NOMO-1 treated with dmso at 0.1 percent for 144 hours (cell line): ENCODE data around the gene LRRFIP1.

Source experiments
- DNase-seq: peaks from one replicate; lab custom pipeline; 2025; ENCODE audit not compliant: unreplicated experiment; lab: John Stamatoyannopoulos, UW

The LRRFIP1 gene

DNA sequence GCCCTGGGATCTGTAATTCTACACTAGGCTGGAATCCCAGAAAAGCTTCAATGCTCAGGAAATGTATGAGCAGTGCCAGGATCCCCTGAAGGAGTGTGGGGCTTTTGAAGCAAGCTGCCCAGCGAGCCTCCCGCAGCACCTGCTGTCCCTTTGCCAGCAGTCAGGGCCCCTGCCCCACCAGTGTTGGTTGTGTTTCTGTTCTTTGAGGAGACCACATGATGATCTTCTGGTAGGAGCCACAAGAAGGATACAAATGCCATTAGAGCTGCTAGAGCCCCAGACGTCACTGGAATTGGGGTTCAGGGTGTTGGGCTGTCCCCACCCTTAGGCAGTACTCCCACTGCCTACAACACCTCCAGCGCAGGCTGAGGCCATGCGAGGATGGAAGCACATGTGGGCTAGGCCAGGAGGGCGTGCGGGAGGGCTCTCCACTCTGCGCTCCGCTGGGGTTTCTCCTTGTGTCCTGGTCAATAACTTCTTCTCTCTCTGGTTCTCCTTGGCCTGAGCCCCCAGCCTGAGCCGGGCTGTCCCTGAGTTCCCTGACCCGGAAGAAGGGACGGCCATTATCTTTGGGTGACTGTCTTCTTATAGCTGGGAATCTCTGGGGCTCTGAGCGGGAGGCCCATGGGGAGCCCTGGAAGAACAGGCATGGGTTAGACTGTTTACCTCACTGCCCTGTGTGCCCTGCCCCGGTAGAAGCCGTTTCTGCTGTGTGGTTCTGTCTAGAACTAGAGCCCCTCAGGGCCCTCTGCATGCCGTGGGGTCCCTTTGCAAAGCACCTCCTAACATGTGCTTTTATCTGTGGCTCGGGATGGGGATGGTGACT lies 73.9 kb downstream of the LRRFIP1 start:
- no peak for DNase-seq

DNA sequence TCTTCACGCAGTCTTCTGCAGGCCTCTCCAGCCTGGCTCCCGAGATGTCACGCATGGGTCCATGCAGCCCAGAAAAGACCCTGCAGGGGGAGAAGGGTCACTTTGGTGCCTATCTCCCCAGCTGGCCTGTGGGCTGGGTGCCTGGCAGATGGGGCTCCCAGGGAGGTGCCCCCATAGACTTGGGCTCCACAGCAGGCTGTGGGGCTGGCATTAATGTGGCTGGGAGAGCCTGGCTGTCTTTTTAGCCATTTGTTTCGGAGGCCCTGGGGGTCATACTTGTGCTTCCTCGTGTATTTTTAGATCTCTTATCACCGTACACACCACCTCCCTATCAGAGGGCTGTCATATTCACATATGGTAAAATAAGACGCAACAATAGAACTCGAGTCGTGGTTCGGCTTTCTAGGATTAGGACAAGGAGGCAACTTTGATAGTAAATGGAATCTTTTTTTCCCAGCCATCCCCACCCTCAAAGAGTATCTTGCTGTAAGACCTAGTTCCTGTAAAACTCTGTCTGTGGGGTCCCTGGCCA lies 74.5 kb downstream of the LRRFIP1 start:
- no peak for DNase-seq

DNA sequence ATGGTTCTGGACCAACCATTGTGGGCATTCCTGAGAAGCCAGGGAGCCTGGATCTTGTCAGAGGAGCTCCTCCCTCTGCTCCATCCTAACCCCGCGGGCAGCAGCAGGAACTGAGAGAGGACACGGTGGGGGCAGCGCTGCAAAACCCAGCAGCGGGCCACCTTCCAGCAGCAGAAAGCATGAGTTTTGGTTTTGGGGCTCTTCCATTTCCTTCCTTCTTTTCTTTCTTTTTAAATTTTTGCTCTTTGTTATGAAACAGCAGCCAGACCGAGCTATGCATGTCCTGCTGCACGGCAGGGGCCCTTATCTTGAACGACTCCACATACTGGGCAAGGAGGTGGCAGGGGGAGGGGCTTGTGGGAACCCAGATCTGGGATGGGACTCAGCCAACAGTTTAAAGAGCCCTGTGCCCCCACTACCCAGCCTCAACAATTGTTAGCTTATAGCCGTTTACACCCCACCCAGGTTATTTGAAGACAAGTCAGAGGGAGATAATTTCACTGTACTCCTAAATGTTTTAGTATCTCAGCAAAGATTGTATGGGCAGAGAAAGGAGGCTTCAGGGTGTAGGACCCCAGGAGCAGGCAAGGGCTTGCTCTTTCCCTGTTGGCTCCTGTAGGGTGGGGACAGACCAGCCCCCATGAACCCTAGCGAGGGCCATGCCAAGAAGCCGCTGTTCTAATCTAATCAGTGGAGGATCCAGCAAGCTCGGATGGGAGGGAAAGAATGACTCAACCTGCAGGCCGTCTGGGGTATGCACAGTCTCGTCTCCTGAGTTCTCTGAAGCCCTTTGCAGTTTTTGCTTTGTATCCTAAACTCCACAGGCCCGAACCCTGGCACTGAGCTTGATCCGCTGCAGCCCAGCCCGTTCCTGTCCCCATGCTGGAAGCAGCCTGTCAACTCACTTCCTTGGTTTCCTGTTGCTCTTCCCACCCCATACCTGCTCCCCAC lies 75.3 kb downstream of the LRRFIP1 start:
- peak; percentile 80 for DNase-seq

DNA sequence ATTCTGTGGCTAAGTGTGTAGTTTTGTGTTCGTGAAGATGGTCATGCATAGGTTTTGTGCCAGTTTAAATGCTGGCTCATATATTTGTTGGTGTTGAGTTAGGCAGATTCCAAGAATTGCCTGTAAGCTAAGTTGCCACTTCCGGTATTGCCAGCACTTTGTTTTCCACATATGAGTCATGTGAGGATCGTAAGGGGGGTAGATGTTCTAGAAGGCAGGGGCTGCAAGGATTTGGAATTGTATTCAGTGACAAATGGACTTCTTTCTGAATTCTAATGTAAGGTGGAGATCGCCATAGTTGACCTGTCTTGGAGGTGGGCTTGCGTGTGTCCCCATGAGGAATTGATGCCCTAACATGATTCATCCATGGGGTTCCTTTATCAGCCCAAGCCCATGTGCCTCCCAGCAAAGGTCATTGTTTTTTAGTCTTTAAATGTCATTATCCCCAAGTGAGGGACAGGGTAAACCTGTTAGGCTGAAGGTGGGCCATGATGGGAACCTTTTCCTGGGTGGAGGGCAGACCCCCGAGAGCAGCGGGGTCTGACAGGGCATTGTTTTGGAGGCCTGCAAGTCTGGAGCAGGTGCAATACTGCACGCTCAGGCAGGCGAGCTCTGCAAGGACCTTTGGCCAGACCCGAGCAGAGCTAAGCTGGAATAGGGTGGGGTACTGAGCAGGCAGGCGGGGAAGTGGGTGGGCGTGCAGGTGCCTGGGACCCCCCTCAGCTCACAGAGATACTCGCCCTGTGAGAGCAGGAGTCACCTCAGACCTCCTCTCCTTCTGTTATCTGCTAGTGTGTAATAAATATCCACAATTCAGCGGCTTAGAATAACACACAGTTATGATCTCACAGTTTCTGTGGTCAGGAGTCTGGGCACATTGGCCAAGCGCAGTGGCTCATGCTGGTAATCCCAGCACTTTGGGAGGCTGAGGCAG lies 77.4 kb downstream of the LRRFIP1 start:
- DNase-seq: no peak

DNA sequence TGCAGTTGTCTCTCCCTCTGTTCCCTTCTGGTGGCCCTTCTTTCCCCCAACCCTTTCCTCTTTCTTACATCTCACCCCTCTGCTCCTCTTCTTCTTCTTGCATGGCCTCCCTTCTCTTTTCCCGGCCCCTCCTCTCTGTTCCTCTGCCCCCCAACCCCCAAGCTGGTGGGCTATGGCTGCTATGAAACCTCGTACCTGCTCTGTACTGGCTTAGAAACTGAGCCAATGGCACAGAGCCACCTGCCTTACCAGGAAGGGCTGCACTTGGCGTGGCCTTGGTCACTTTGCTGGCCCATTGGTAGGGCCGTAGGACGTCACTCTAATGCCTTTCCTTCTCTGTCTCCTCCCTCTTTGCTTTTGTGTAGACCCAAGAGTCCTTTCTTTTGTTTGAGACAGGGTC lies 78.9 kb downstream of the LRRFIP1 start:
- no peak for DNase-seq

DNA sequence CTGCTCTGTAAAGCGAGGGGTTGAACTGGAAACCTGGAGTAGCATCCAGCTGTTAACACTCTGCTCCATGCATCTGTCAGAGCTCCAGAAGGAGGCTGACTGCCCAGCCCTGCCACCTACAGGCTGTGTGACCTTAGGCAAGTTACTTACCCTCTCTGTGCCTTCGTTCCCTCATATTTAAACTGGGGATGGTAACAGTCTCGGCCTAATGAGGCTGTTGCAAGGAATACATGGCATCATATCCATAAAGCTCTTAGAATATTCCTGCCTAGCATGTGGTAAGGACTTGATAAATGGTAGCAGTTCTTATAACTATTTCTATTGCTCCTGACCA lies 80.6 kb downstream of the LRRFIP1 start:
- no peak for DNase-seq

DNA sequence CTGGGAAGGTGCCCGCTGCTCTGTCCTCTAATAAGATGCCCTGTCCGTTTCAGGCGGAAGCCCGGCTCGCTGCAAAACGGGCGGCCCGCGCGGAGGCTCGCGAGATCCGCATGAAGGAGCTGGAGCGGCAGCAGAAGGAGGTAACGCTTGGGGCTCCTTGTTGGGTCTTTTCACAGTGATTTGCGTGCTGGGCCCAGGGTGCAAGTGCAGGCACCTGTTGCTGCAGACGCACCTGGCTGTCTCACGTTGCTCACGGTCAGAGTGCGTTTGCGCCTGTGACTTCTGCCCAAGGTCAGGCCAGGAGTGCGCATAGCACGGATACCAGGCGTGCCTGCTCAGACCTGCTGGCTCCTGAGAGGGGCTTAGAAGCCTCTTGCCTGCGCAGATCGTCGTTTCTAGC lies 81.1 kb downstream of the LRRFIP1 start:
- DNase-seq: no peak

DNA sequence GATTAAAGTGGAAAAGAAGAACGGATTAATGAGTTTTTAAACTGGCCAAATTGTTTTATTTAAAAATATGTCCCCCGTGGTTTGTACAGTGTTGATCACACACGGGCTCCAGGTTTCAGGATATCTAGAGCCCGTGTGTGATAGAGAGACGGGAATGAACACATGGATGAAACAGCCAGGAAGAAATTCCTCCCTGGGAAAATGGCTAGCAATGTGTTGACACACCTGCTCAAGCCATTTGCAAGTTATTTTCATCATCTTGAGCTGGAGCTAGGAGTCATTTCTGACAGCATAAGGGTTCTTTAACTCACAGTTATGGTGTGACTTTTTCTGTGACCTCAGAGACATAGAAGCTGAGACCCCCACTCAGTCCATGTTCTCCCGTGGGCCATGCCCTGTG lies 81.6 kb downstream of the LRRFIP1 start:
- DNase-seq: no peak

DNA sequence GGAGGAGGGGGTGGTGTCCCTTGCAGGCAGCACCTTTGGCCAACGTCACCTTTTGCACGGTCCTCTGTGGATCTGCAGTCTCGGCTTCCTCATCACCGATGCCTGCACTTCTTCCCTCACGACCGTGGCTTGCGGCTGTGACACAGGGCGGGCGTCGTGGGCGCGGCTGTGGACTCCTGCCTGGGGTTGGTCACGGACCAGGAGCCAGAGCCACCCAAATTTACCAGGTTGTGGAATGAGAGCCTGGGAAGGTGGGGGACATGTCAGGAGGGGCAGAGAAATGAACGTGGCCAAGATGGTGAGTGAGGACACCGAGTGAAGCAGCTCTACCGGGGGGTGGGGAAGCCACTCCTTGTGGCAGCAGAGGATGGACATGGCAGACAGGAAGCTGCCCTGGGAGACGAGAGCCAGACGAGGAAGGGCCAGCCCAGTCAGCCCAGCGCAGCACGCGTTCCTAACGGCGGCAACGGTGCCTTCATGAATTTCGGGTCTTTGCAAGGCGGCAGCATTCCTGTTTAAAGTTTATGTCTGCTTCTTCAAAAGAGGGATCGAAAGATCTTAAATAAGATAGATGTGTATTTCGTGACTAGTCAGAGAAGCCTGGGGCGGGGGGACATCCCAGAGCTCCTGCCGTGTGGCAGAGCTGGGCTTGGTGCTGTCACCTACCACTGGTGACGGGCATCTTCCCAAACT lies 84.2 kb downstream of the LRRFIP1 start:
- DNase-seq: no peak

DNA sequence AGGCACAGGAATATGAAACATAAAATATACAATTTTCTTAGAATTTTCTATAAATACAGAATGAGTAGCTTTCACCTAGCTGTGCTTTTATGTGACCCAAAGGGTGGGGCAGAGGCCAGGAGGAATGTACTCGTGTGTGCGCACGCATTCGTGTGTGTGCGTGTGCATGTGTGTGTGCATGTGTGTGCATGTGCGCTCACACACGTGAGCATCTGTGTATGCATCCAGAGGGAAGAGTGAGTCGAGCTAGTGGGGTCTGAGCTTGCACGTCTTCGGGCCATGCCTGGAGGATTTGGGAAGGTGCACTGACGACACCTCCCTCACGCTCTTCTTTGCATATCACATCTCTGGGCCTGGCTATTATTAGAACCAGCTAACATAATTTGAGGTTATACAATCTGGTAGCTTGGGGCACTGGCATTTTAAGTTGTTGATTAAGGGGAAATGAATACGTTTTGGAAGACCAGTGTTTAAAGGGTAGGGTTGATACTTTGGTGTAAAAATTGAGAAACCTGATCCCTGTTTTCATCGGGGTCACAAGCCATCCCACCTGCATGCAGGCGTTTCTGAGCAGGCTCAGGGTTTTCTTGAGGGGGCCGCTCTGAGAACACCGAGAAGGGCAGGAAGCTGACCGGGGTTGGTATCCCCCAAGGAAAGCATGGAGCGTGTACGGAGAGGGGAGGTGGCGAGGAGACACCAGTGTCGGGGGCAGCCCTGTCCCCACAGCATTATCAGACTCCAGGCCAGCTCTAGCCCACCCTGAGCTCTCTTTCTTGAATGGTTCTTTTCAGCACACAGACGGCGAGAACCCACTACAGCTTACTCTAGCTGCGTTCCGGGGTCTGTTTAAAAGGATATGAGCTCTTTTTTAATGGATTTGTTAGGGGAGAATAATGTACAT lies 85.3 kb downstream of the LRRFIP1 start:
- no peak for DNase-seq

DNA sequence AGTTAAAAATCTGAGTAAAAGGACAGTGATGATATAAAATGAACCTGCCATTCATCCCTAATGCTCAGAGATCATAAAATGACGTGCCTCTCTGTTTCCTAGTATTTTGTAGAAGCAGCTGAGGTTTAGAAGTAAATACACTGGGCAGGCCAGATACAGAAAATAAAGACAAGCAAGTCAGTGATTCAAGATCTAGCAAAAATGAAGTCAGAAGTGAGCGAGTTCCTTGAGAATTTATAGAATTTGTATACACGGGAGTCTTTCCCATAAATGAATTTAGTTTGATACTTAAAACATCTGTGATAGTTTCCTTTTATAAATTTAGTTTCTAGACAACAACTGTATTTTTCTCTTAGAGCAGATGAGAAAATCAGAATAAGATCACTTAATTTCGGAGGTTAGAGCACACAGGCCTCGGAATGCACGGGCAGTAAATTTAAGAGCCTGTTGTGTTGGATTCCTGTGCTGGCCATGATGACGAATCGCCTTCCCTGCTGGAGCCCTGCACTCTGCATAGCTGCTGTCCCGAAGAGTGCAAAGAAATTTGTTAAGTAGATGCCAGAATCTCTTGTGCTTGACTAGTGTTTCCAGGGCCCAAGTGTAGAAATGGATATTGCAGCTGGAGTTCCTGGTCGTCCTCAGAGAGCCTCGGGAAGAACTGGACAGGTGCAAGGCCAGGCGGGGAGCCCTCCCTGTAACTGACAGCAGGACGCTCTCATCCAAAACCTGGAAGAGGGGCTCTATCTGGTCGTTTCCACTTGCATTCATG lies 87.5 kb downstream of the LRRFIP1 start:
- no peak for DNase-seq

DNA sequence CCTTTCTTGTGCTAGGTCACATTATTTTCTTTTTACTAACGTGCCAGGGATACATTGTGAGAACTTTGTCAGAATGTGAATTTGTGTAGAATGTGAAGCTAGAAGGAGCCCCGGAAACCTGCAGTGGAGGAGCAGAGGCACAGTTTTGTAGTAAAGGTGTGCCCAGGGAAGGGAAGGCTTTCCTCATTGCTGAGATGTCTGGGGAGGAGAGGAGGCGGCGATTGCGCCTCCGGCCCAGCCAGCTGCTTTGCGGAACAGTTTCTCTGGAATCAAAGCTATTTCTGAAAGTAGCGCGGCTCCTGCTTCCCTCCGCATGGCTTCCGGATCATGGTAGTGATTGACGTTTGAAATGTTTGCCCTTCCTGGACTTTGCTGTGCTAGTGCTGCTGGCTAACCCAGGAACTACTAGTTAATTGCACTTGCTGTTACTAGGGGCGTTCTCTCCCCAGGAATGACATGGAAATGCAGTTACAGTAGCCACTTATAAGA lies 88.1 kb downstream of the LRRFIP1 start:
- DNase-seq: no peak

DNA sequence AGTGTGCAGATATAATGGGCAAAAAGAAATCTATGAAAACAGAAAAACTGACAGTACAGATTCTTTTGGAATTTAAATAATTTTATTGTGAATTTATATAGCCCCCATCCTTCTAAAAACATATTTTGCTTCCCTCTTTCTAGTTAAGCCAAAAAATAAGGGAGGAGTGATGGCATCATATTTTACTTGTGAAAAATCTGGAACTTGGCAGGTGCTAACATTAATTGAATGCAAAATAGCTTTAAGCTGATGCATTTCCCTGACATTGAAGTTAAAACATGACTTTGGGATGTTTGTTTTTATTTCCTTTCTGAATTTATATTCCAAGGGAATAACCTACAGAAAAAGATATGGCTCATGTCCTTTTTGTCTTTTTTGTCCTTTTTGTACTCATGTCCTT lies 88.6 kb downstream of the LRRFIP1 start:
- no peak for DNase-seq

DNA sequence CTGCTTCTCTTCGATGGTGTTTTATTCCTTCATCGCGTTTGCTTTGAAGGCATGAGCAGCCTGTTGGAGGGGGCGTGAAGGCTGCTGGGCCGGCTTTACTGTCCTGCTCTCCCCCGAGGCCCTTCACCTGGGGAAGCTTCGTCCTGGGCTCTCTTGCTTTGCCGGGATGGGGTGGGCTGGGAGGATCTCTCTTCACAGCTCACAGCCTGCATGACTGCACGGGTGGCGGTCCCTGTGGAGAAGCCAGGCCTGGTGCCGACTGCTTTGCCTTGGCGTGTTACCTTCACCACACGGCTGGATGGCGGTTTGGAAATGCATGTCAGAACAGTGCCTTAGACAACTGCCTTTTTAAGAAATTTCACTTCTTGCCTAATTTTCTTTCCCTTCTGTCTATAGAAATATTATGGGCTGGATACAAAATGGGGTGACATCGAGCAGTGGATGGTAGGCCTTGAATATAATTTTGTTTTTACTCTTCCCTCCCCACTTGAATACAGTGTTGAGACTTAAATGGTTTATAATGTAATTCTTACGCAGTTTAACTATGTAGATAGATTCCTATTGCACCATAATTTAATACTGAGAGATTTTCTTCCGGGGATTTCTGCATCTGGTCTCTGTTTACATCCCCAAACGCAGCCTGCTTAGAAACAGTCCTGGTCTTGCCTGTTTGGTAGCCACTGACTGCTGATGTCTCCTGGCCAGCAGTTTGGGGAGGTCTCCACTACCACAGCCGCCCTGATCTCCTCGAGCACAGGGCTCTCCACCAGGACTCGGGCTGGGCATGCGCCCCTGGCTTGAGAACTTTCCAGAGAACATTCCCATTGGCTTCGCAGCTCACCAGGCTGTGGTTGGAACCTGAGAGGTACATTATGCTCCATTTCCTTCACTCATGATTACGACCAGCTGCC lies 90.2 kb downstream of the LRRFIP1 start:
- DNase-seq: no peak

DNA sequence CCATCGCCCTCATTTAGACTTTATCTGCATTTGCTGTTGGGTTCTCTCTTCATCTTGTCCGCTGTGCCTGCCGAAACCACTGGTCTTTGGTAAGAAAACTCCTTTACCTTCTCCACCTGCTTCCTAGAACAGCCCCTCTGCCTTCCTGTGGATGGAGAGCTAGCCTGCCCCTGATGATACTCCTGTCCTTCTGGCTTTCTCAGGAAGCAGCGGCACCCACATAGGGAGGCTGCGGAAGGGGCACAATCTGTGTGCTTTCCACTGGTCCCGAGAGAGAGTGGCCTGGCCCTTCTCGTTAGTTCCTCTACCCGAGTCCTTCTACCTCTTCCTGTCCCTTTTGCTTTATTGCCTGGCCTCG lies 90.9 kb downstream of the LRRFIP1 start:
- no peak for DNase-seq

DNA sequence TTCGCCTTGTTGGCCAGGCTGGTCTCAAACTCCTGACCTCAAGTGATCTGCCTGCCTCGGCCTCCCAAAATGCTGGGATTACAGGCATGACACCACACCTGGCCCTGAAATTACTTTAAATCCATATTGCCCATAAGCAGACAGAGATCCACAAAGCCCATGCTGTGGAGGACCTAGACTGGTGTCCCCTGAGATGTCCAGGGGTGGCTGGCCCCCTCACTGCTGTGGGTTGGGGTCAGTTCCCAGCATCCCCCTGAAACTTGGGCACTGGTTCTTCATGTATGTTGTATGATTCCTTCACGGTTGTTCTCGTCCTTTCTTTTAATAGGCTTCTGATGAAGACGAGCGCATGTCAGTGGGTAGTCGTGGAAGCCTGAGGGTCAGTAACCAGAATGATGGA lies 93.1 kb downstream of the LRRFIP1 start:
- DNase-seq: no peak

DNA sequence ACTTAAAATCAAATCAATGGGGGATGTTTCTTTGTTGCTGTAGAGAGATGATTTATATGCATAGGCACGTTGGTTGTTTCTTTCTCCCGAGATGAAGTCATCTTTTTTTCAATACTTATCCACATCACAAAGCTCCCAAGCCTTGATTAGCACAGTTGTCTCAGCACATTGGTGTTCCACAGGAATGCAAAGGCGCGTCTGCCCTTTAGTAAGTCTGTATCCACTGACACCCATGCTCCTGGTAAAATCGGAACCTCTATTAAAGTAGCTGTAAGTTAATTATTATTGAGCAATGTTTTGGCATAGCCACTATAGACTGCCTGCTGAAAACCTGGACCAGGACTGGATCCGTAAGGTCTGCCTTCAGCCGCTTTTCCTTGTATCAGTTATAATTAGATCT lies 93.6 kb downstream of the LRRFIP1 start:
- DNase-seq: no peak
